Stimulated activated CD8-positive, alpha-beta memory T cell treated with anti-CD3 and anti-CD28 coated beads, Interleukin-12 subunit alpha, Interleukin-12 subunit beta, amount 100 ng/mL, for 24 hours (primary cell): ENCODE results near the gene PXN.

Source experiments
- DNase-seq: peaks from one replicate; pipeline ENCODE4 v3.0.0-alpha.2; 2020; ENCODE audit errors: extremely low read depth

PXN gene

DNA sequence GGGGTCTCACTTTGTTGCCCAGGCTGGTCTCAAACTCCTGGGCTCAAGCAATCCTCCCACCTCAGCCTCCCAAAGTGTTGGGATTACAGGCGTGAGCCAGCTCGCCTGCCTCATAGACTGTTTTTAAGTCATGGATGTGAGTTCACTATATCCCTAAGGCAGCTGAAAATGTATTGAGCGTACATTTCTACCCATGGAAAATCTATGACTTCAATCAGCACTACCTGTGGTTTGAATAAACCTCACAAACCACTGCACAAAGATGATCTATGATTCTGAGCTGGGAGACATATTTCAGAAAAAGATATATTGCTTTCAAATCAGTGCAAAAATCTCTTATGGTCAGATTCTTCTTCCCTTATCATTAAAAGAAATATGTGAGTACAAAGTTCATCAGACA is 93.5 kb downstream of the PXN start:
- no peak for DNase-seq

DNA sequence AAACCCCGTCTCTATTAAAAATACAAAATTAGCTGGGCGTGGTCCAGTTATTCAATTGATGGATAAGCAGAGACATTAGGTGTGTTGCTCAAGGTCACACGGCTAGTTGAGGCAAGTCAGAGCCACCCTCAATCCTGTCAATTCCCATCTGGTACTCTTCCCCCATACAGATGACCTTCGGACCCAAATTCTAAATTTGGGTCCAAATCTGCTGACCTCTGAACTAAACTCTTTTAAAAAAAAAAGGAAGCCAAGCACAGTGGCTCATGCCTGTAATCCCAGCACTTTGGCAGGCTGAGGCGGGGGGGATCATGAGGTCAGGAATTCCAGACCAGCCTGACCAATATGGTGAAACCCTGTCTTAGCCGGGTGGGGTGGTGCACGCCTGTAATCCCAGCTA is 94.9 kb downstream of the PXN start:
- no peak for DNase-seq

DNA sequence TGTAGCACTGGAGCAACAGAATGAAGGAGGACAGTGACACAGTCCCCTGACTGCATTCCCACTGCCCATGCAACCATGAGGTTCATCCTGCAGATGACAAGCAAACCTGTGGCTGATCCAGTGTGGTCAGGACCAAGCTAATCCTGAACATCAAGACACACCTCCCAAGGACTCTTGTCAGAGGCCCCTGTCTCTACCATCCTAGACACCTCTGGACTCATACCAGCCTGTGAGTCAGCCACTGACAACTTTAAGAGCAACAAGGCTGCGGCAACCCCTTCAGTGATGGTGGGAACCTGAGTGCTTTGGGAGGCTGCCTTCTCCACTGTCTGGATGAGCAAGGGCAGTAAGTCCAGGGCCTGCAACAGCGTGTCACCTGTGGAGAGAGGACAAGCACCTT is 95.6 kb downstream of the PXN start:
- no peak for DNase-seq

DNA sequence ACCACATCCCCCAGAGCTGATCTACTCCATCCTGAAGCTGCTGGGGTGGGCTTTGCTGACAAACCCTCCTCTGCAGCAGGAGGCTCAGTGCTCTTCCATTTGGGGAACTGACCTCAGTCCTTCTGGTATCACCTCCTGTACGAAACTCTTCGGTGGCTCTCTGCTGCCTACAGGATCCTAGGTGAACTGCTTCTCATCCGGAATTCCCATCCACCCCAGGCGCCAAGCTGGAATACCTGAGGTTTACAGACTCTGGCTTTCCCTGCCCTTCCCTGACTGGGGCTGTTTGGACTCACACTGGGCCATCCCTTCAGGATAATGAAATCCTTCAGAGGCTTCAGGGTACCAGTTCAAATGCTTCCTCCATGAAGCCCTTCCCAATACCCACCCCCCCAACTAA is 97.2 kb downstream of the PXN start:
- no peak for DNase-seq

DNA sequence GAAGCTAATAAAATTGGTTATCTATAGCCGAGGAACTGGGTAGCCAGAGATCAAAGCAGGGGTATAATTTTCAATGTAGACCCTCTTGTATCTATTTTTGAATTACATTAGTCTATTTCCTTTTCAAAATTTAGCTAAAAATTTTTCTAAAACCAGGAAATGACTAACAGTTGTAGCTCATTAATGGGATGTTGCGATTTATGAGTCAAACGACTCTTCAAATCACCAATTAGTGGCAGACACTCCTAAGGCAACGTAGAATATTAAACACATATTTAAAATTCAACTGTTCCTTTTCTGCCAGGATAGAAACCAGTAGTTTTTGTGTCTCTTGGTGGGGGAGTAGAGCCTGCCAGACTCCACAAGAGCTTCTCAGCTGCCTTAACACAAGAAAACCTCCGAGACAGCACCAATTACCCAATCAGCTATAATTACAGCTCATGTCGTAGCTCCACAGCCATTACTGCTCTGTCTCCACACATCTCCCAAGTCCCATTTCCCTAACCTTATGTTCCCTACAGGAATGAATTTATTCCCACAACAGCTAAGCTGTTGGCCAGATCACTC is 97.9 kb downstream of the PXN start:
- DNase-seq: no peak

DNA sequence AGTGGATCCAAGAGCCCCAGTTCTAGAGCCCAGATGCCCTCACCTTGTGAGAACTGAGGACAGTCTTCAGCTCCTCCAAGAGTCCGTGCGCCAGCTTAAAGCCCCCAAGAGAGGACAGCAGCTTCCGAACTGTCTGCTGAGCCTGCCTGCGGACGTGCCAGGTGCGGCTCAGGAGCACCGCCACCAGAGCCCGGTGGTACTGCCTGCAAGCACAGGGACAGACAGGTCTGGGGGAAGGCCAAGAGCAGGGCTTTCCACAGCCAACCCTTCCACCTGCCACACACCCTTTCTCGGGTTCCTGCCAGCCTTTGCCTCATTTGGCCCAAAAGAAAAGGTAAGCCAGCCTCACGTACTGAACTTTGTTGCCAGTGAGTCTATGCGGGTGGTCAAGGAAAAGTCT is 101.2 kb downstream of the PXN start:
- no peak for DNase-seq

DNA sequence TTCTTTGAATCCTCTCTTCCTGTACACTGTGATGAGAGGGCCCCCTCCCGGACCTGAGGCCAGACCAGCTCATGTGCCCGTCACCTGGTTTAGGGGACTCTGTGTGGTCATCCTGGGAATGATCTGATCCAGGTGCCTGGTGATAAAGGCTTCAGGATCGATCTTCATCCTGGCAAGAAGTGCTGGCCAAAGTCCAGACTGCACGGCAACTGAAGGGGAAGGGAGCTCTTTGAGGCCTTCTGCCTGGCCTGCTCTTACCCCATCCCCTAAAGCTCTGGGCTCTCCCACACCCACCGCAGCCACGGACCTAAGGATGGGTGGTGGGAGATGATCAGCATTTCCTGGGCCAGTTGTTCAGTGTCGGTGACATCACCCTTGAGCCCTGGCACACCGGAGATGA is 102.8 kb downstream of the PXN start:
- no peak for DNase-seq

DNA sequence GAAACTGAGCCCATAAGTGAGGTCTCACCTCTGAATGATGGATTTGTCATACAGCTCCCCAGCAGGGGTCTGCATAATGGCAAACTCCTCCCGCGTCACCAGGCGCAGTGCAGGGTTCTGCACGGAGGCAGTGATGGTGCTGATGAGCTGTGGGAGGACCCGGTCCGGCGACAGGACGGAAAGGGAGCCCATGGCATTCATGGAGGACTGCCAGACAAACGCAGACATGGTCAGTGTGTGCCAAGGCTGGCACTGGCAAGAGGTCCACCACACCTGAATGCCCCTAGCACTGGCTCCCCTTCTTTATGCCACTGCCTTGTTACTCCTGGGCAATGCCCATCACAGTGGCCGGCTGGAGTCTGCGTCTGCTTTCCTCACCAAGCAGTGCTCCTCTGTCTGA is 103.7 kb downstream of the PXN start:
- no peak for DNase-seq
